ENCODE measurements around the gene WFDC6. TPM values are rescaled to one million over a fixed set of nuclear protein-coding genes. Genes with fewer than 3 reads are reported as not detected.

Gene WFDC6
- total RNA-seq, 2 donors from 2014 or later: not detected

DNA sequence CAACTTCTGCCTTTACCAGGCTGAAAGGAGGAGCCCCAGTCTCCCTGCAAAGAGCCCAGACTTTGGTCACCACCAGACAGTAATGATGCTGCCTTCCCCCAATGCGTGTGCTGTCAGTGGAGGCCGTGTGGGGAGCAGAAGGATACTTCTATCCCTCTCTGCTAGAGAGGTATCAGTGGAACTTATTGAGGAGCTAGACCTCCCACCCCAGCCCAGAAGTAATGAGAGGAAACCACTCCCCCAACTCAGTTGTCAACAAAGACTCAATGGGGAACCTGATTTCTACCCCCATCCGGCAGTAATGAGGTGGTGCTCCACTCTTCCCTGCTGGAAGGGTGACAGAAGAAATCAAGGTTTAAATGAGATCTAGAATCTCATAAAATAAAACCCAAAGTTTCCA lies 44.2 kb upstream of the WFDC6 start:
- H3K36me3 ChIP-seq (ENCODE audit: control insufficient read depth, insufficient read depth, low read length): no peaks in the 10 kb centered on the region
- no peak overlapping the region for H3K27ac ChIP-seq (ENCODE audit: low read depth, low read length)
- H3K4me3 ChIP-seq (ENCODE audit: low read length): peak overlapping the region; percentile 3
- no peak overlapping the region for H3K27ac Mint-ChIP-seq
- H3K4me1 Mint-ChIP-seq: peaks cover 10% of the 10 kb centered on the region
- no peaks in the 10 kb centered on the region for H3K36me3 Mint-ChIP-seq (ENCODE audit: low read depth)
- TF ChIP-seq, protein P1, sequence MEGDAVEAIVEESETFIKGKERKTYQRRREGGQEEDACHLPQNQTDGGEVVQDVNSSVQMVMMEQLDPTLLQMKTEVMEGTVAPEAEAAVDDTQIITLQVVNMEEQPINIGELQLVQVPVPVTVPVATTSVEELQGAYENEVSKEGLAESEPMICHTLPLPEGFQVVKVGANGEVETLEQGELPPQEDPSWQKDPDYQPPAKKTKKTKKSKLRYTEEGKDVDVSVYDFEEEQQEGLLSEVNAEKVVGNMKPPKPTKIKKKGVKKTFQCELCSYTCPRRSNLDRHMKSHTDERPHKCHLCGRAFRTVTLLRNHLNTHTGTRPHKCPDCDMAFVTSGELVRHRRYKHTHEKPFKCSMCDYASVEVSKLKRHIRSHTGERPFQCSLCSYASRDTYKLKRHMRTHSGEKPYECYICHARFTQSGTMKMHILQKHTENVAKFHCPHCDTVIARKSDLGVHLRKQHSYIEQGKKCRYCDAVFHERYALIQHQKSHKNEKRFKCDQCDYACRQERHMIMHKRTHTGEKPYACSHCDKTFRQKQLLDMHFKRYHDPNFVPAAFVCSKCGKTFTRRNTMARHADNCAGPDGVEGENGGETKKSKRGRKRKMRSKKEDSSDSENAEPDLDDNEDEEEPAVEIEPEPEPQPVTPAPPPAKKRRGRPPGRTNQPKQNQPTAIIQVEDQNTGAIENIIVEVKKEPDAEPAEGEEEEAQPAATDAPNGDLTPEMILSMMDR (conservative IDR thresholded peaks at IDR 0.05): no peak
- H3K27me3 Mint-ChIP-seq (ENCODE audit: insufficient read depth): peaks cover 3% of the 10 kb centered on the region
- peaks cover 5% of the 10 kb centered on the region for H3K9me3 ChIP-seq (ENCODE audit: control insufficient read depth, low read length)
- WGBS, 2 experiments (ENCODE audit: insufficient coverage in 1 of 2, insufficient read length in 1 of 2): 53 to 62% methylated on average over 2 to 3 of the region's 3 CpGs
- H3K27me3 ChIP-seq (ENCODE audit: control insufficient read depth, insufficient read depth, low read length, poor library complexity, severe bottlenecking): no peaks in the 10 kb centered on the region
- H3K4me3 Mint-ChIP-seq: no peak overlapping the region
- peaks cover 7% of the 10 kb centered on the region for H3K9me3 Mint-ChIP-seq
- H3K9ac ChIP-seq (ENCODE audit: extremely low read depth, low read length, poor library complexity, severe bottlenecking): no peak overlapping the region
- DNase-seq: peak; percentile 72
- H3K4me1 ChIP-seq (ENCODE audit: control insufficient read depth, insufficient read depth, low read length): peaks cover 8% of the 10 kb centered on the region

DNA sequence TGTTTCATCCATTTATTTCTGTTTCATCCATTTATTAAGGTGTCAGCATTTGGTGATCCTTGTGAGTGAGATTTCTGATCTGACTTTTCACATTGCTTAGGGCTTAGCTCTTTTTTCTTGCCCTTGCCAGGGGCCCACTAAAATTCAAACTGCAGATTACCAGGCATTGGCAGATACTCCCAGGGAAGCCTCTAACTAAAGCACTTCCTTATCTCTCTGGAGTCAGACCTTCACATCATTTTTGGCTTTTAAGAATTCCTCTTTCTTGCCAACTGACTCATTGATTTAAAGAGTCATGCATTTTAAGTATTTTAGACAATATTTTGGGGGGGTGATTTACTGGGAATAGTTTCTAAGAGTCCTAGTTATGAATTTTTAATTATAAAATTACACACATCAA lies 42.4 kb upstream of the WFDC6 start:
- H3K9ac ChIP-seq (ENCODE audit: extremely low read depth, low read length, poor library complexity, severe bottlenecking): no peak overlapping the region
- Mint-ChIP-seq H3K4me3 (no peak overlapping the region), H3K36me3 (ENCODE audit: low read depth) (no peaks in the 10 kb centered on the region), H3K27ac (no peak overlapping the region), H3K27me3 (ENCODE audit: insufficient read depth) (no peaks in the 10 kb centered on the region), H3K9me3 (peaks cover 2% of the 10 kb centered on the region), H3K4me1 (peaks cover 20% of the 10 kb centered on the region)
- TF ChIP-seq, protein P1 (conservative IDR thresholded peaks at IDR 0.05): no peak
- no peaks in the 10 kb centered on the region for H3K36me3 ChIP-seq (ENCODE audit: control insufficient read depth, insufficient read depth, low read length)
- no peak for DNase-seq
- H3K9me3 ChIP-seq (ENCODE audit: control insufficient read depth, low read length): no peaks in the 10 kb centered on the region
- H3K4me3 ChIP-seq (ENCODE audit: low read length): no peak overlapping the region
- H3K27me3 ChIP-seq (ENCODE audit: control insufficient read depth, insufficient read depth, low read length, poor library complexity, severe bottlenecking): no peaks in the 10 kb centered on the region
- H3K27ac ChIP-seq (ENCODE audit: low read depth, low read length): no peak overlapping the region
- peaks cover 8% of the 10 kb centered on the region for H3K4me1 ChIP-seq (ENCODE audit: control insufficient read depth, insufficient read depth, low read length)

DNA sequence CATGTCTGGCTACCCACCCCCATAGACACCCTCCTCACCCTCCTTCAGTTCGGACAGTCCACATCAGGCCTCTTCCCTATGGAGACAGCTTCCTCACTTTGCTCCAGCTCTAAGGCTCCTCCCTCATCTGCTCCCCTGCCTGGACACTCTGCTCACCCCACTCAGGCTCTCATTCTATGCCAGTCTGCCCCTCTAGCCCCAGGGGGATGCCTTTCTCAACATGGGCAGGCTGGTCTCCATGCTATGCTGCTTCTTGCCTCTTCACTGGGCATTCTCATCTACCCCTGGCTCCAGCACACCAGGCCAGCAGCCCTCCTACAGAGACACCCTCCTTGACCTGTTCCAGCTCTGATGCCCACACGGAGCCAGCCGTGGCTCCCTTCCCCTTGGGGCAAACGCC lies 39.9 kb upstream of the WFDC6 start, which contains the start of gene WFDC8:
Gene WFDC8 (minus strand): TSS at position 101 of the 400 bp plus-strand sequence. CDS start 37 bp downstream, at position 64.
- H3K4me3 ChIP-seq (ENCODE audit: low read length): no peak within 1 kb of the TSS
- H3K27me3 ChIP-seq (ENCODE audit: control insufficient read depth, insufficient read depth, low read length, poor library complexity, severe bottlenecking): no peaks in the 10 kb centered on the region
- Mint-ChIP-seq H3K27me3 (ENCODE audit: insufficient read depth) (no peaks in the 10 kb centered on the region), H3K36me3 (ENCODE audit: low read depth) (no peaks in the 10 kb centered on the region), H3K4me3 (no peak within 1 kb of the TSS), H3K27ac (peak within 1 kb of the TSS; percentile 77), H3K9me3 (peaks cover 2% of the 10 kb centered on the region), H3K4me1 (peaks cover 21% of the 10 kb centered on the region)
- DNase-seq: no peak
- TF ChIP-seq, protein P1 (conservative IDR thresholded peaks at IDR 0.05): no peak
- no peaks in the 10 kb centered on the region for H3K9me3 ChIP-seq (ENCODE audit: control insufficient read depth, low read length)
- no peak within 1 kb of the TSS for H3K9ac ChIP-seq (ENCODE audit: extremely low read depth, low read length, poor library complexity, severe bottlenecking)
- peak within 1 kb of the TSS; percentile 78 for H3K27ac ChIP-seq (ENCODE audit: low read depth, low read length)
- H3K4me1 ChIP-seq (ENCODE audit: control insufficient read depth, insufficient read depth, low read length): peaks cover 8% of the 10 kb centered on the region
- 91 to 100% methylated on average over 3 to 4 of the region's 4 CpGs for WGBS, 2 experiments (ENCODE audit: insufficient coverage in 1 of 2, insufficient read length in 1 of 2)
- H3K36me3 ChIP-seq (ENCODE audit: control insufficient read depth, insufficient read depth, low read length): no peaks in the 10 kb centered on the region

Measured in endodermal cell (in vitro differentiated cells).